HL-60 (cell line): ENCODE results near the gene SMU1.
"Not testable (repeated sequence)": the region's sequence is repeated elsewhere in the genome, so short reads cannot be mapped to it uniquely, and the experiment has no call there.

Experiments
- GABPA ChIP-seq: IDR thresholded peaks from 2 replicates; pipeline ENCODE4 v1.6.1; 2012; ENCODE audit warnings: low read depth
- POLR2AphosphoS5 ChIP-seq: IDR thresholded peaks from 2 replicates; pipeline ENCODE4 v1.6.1; 2012; ENCODE audit warnings: low read depth
- SPI1 ChIP-seq: IDR thresholded peaks from 2 replicates; pipeline ENCODE4 v1.6.1; 2012; ENCODE audit warnings: low read depth, mild to moderate bottlenecking, borderline replicate concordance
- TF ChIP-seq, protein P1 (sequence below): IDR thresholded peaks from one replicate; pipeline ENCODE4 v1.5.1; 2011; ENCODE audit warnings: low read length, control low read depth, inconsistent platforms; ENCODE audit not compliant: insufficient read depth
- TF ChIP-seq, protein P2 (sequence below): IDR thresholded peaks from 2 replicates; pipeline ENCODE4 v1.6.1; 2012; ENCODE audit warnings: low read depth; ENCODE audit not compliant: insufficient replicate concordance

DNA sequence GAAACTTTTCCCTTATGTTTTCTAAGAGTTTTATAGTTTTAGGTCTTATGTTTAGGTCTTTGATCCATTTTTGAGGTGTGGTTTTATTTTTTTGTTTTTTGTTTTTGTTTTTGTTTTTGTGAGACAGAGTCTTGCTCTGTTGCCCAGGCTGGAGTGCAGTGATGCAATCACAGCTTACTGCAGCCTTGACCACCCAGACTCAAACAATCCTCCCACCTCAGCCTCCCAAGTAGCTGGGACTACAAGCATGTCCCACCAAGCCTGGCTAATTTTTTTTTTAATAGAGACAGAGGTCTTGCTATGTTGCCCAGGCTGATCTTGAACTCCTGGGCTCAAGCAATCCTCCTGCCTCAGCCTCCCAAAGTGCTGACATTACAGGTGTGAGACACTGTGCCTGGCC, 71.1 kb downstream of the SMU1 start:
- TF ChIP-seq, protein P1, sequence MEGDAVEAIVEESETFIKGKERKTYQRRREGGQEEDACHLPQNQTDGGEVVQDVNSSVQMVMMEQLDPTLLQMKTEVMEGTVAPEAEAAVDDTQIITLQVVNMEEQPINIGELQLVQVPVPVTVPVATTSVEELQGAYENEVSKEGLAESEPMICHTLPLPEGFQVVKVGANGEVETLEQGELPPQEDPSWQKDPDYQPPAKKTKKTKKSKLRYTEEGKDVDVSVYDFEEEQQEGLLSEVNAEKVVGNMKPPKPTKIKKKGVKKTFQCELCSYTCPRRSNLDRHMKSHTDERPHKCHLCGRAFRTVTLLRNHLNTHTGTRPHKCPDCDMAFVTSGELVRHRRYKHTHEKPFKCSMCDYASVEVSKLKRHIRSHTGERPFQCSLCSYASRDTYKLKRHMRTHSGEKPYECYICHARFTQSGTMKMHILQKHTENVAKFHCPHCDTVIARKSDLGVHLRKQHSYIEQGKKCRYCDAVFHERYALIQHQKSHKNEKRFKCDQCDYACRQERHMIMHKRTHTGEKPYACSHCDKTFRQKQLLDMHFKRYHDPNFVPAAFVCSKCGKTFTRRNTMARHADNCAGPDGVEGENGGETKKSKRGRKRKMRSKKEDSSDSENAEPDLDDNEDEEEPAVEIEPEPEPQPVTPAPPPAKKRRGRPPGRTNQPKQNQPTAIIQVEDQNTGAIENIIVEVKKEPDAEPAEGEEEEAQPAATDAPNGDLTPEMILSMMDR: not testable (repeated sequence)
- TF ChIP-seq POLR2AphosphoS5, GABPA, SPI1: not testable (repeated sequence)
- TF ChIP-seq, protein P2, sequence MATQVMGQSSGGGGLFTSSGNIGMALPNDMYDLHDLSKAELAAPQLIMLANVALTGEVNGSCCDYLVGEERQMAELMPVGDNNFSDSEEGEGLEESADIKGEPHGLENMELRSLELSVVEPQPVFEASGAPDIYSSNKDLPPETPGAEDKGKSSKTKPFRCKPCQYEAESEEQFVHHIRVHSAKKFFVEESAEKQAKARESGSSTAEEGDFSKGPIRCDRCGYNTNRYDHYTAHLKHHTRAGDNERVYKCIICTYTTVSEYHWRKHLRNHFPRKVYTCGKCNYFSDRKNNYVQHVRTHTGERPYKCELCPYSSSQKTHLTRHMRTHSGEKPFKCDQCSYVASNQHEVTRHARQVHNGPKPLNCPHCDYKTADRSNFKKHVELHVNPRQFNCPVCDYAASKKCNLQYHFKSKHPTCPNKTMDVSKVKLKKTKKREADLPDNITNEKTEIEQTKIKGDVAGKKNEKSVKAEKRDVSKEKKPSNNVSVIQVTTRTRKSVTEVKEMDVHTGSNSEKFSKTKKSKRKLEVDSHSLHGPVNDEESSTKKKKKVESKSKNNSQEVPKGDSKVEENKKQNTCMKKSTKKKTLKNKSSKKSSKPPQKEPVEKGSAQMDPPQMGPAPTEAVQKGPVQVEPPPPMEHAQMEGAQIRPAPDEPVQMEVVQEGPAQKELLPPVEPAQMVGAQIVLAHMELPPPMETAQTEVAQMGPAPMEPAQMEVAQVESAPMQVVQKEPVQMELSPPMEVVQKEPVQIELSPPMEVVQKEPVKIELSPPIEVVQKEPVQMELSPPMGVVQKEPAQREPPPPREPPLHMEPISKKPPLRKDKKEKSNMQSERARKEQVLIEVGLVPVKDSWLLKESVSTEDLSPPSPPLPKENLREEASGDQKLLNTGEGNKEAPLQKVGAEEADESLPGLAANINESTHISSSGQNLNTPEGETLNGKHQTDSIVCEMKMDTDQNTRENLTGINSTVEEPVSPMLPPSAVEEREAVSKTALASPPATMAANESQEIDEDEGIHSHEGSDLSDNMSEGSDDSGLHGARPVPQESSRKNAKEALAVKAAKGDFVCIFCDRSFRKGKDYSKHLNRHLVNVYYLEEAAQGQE: not testable (repeated sequence)
